ENCODE measurements around the gene ENTR1.

DNA sequence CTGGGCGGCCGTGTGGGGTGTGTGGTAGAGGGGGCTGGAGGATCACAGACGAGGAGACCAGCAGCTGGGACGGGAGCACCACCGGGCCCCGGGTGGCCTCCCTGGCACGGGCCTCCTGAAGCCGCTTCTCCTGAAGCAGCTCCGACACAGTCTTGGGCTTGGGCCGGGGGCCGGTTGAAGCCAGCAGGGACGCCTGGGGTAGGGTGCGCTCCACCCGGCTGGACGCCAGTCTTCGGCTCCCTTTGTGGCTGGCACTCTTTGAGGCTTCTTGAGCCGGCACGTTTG, 31.5 kb downstream of the ENTR1 start:
- TF ChIP-seq CTCF (IDR thresholded peaks at IDR 0.05) (no peak), POLR2A (IDR thresholded peaks at IDR 0.05) (no peak)
